Measurements from ENCODE around the gene UPF2.
"Not testable (repeated sequence)": the region's sequence is repeated elsewhere in the genome, so short reads cannot be mapped to it uniquely, and the experiment has no call there.

Gene UPF2

GRCh38 chr10:11902646-11903045 is 140.0 kb downstream of the UPF2 start:
- DNase-seq (ENCODE audit: low read depth in 2 of 2): no peak

- DNase-seq (ENCODE audit: low read depth in 2 of 2): no peak
These were observed 140.7 kb downstream of the UPF2 start for GRCh38 chr10:11901833-11902475.

- no peak for DNase-seq (ENCODE audit: low read depth in 2 of 2)
These were observed 141.2 kb downstream of the UPF2 start for GRCh38 chr10:11901454-11901832.

- no peak for DNase-seq (ENCODE audit: low read depth in 2 of 2)
These were observed 141.6 kb downstream of the UPF2 start for GRCh38 chr10:11901036-11901301.

GRCh38 chr10:11899067-11899876 is 143.3 kb downstream of the UPF2 start:
- DNase-seq (ENCODE audit: low read depth in 2 of 2): no peak

- no peak for DNase-seq (ENCODE audit: low read depth in 2 of 2)
These were observed 144.1 kb downstream of the UPF2 start for GRCh38 chr10:11898372-11899066.

GRCh38 chr10:11898033-11898371 is 144.6 kb downstream of the UPF2 start:
- DNase-seq (ENCODE audit: low read depth in 2 of 2): no peak

GRCh38 chr10:11896549-11897200 is 145.9 kb downstream of the UPF2 start:
- no peak for DNase-seq (ENCODE audit: low read depth in 2 of 2)

- DNase-seq (ENCODE audit: low read depth in 2 of 2): no peak
These were observed 147.0 kb downstream of the UPF2 start for GRCh38 chr10:11895598-11895997.

GRCh38 chr10:11895108-11895466 is 147.5 kb downstream of the UPF2 start:
- no peak for DNase-seq (ENCODE audit: low read depth in 2 of 2)

- DNase-seq (ENCODE audit: low read depth in 2 of 2): no peak
These were observed 148.1 kb downstream of the UPF2 start for GRCh38 chr10:11894381-11895107.

GRCh38 chr10:11893749-11894278 is 148.8 kb downstream of the UPF2 start:
- DNase-seq (ENCODE audit: low read depth in 2 of 2): no peak

- no peak for DNase-seq (ENCODE audit: low read depth in 2 of 2)
These were observed 150.7 kb downstream of the UPF2 start for GRCh38 chr10:11891776-11892486.

GRCh38 chr10:11889263-11889662 is 153.3 kb downstream of the UPF2 start:
- not testable (repeated sequence) for DNase-seq (ENCODE audit: low read depth in 2 of 2)

- no peak for DNase-seq (ENCODE audit: low read depth in 2 of 2)
These were observed 155.0 kb downstream of the UPF2 start for GRCh38 chr10:11887381-11888227.

- no peak for DNase-seq (ENCODE audit: low read depth in 2 of 2)
These were observed 155.8 kb downstream of the UPF2 start for GRCh38 chr10:11886851-11887250.

GRCh38 chr10:11886138-11886474 is 156.5 kb downstream of the UPF2 start:
- DNase-seq (ENCODE audit: low read depth in 2 of 2): no peak

- DNase-seq (ENCODE audit: low read depth in 2 of 2): no peak
These were observed 157.0 kb downstream of the UPF2 start for GRCh38 chr10:11885437-11886137.

GRCh38 chr10:11884706-11885423 is 157.7 kb downstream of the UPF2 start:
- DNase-seq (ENCODE audit: low read depth in 2 of 2): no peak
